ENCODE data around the gene GSTT2.
A peak's percentile ranks its signal among the peaks of the same experiment; 100 is the strongest.
"Not testable (repeated sequence)": the region's sequence is repeated elsewhere in the genome, so short reads cannot be mapped to it uniquely, and the experiment has no call there.

GSTT2 gene

DNA sequence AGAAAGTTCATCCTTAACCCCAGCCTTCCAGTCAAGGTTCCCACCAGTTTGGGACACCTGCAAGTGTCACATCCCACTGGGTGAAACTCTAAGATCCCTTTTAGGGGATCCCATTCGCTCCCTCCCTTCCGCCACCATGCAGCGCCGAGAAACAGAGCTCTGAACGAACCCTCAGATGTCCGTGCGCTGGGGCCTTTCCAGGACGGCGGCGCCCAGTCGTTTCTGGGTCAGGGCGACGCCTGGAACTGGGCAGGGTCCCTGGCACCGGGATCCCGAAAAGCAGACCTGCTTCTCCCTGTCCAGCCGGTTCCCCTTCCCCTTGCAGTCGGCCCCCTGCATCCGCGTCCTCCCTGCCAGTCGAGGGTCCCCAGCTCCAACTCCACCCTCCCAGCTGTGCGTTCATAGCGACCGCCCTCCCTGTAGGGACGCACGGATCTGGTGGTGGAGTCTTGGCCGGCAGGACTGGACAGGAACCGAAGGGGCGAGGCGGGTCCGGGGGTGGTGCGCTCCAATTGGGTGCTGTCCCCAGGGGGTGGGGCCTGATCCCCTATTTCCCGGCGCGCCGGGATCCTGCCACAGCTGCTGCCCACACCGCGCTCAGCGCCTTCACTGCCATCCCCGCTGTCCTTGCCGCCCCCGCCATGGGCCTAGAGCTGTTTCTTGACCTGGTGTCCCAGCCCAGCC is at the start of gene GSTT2:
Gene GSTT2 (plus strand): TSS at position 578 of the 684 bp plus-strand sequence.
- not testable (repeated sequence) for DNase-seq (ENCODE audit: low spot score)

DNA sequence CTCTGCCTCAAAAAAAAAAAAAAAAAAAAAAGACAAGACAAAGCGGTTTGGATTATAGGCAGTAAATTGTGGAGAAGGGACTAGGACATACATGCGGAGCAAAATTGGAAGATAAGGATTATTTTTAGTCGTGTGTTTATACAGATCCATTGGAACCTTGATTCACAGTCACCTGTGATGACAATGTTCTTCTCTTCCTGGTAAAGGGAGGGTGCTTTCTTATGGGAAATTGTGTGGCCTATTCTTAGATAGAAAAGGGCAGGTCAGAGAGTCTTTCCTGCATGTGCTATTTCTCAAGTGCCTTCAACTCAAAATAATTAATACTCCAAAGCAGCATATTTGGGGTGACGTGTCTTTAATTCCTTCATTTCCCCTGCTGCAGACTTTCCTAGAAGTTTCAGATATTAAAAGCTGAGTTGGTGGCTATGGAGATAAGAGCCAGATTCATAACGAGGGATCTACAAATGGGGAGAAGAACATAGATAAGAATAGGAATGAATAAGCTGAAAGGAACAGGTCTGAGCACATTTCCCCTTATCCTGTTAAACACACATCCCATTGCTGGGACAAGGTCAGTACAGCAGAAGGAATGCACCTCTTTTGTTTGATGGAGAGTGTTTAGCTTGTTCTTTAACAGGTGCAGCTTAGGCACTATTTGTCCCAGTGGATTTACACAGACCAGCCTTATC is 41.5 kb upstream of the GSTT2 start:
- no peak for DNase-seq (ENCODE audit: low spot score)

DNA sequence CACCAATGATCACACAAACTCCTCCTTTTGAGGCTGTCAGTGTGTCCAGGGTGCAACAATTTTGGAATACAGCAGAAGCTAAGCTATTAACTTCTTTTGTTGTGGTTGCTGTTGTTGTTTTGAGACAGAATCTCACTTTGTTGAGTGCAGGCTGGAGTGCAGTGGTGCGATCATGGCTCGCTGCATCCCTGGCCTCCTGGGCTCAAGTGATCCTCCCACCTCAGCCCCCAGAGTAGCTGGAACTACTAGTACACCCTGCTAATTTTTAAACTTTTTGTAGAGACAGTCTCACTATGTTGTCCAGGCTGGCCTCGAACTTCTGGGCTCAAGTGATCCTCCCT is 40.9 kb upstream of the GSTT2 start:
- no peak for DNase-seq (ENCODE audit: low spot score)

DNA sequence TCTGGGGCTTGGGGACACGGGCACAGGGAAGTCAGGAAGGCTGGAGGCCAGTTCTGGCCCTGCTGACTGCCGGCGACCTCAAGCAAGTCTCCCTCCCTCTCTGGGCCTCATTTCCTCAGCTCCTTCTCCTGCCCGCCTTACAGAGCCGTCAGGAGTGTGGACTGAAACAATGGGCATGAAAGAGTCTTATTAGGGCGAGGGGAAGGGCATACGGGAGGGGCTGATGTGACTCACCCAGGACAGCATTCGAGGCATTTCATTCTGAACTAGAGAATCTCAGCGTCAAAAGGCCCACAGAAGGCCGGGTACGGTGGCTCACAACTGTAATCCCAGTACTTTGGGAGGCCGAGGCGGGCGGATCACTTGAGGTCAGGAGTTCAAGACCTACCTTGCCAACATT is 39.8 kb upstream of the GSTT2 start:
- not testable (repeated sequence) for DNase-seq (ENCODE audit: low spot score)

DNA sequence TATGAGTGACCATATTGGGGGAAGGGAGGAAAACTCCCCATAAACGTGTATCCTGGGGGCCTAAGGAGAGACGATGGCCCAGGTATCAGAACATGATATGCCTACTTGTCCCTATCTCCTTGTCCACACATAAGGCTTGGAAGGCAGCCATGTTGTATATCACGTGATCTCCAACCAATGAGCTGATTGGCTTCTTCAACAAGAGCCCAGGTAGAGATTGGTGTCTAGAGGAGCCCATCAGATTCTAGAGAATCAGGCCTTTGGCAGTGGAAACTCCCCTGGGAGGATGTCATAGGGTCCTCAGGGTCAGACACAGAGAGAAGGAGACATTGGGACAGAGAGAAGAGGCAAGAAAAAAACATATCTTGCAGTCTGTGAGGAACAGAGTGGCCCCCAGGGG is 32.5 kb upstream of the GSTT2 start:
- not testable (repeated sequence) for DNase-seq (ENCODE audit: low spot score)

DNA sequence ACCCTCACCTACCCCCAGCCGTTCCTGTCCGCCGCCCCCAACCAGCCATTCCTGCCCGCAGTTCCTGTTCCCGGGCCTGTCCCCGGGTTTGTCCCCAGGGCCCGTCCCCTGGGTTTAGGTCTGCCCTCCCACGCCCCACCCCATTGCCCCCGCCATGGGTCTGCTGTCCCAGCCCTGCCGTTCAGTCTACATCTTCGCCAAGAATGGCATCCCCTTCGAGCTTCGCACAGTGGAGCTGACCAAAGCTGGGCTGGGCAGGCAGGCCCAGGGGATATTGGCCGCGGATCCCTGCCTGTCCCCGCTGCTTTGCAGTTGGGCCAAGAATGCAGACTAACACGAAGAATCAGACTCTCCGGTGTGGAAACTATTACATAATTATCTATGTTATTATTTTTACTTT is 30.2 kb upstream of the GSTT2 start:
- not testable (repeated sequence) for DNase-seq (ENCODE audit: low spot score)

DNA sequence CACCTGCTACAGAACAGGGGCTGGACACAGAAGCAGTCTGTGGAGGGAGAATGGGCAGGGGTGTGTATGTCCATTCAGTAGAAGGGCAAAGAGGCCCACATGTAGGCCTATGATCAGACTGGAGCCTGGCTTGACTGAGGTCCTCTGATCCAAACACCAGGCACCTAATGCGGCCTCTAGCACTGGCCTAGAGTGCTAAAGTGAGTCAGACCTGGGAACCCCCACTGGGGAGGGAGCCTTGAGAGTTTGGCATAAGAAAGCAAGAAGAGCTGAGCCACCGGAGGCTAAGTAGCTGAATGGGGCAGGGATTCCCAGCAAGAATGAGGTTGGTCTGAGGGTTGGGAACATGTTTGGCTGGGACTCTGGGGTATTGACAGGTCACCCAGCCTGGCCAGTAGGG is 28.6 kb upstream of the GSTT2 start:
- not testable (repeated sequence) for DNase-seq (ENCODE audit: low spot score)

DNA sequence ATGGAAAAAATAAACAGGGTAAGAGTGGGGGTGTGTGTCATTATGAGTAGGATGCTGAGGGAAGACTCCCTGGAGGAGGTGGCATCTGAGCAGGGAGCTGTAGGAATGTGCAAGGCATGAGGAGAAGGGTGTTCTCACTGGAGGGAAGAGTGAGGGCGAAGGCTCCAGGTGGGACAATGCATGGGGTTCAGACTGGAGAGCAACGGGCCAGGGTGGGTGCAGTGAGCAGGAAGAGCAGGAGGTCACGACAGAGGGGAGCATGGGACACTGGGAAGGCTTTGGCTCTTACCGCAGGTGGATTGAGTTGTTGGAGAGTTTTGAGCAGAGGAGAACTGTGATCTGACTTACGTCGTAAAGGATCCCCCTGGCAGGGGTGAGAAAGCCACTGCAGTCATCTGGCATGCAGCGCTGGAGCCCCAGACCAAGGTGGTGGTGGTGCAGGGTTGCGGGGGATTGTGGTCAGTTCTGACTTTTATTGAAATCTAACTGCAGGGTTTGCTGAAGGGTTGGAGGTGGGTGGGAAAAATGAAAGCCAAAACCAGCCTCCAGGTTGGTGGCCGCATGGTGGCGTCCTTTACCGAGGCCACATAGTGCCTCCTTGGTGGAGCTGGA is 27.0 kb upstream of the GSTT2 start:
- DNase-seq (ENCODE audit: low spot score) = not testable (repeated sequence)

DNA sequence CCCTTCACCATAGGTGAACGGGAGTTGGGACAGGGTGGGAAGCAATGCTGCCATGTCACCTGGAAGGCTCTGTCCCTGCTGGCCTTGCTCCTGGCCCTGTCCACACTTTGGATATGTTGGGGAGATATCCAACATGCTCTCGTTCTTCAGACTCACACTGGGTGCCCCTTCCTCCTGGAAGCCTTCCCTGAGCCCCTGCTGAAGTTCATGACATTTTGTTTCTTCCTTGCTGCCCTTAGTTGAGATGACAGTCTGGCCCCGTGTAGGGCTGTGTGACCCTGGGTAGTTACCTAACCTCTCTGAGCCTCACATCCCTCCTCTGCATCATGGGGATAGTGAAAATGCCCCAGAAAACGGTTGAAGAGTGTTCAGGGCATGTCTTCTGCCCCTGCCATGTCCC is 26.4 kb upstream of the GSTT2 start:
- not testable (repeated sequence) for DNase-seq (ENCODE audit: low spot score)

DNA sequence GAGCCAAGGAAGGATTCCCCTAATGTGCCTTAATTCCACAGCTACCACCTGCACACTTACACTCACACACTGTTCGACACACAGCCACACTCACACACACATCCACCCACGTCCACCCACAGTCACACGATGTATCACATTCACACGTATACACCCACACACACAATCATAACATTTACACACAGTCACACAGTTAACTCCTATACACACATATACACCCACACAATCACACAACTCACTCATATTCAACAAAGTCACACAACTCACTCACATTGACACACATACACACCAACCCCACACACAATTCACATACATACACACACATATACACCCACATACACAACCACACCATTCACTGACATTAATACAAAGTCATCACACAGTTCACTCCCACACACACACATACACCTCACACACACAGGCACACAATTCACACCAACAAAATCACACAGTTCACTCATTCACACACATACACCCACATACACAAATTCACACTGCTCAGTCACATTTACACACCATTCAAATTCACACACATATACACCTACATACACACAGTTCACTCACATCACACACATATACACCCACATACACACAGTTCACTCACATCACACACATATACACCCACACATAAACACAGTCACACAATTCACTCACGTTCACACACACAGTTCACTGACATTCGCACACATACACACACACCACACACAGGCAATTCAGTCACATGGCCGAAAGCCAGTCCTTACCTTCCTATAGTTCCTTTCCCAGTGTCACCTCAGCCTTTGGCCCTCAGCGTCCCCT is 25.5 kb upstream of the GSTT2 start:
- DNase-seq (ENCODE audit: low spot score) = not testable (repeated sequence)

DNA sequence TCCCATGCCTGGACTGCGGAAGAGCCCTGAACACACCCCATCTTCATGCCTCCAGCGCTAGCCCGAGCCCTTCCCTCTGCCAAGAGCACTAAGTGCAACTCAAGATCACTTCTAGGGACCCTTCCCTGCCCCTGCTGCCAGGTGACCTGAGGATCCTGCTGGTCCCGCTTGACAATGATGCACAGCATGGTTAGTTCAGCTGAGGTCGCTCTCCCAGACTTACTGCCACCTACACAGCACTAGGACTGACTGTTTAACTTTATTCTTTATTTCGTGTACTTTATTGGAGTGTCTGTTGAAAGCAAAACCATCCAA is 25.0 kb upstream of the GSTT2 start:
- DNase-seq (ENCODE audit: low spot score) = not testable (repeated sequence)

DNA sequence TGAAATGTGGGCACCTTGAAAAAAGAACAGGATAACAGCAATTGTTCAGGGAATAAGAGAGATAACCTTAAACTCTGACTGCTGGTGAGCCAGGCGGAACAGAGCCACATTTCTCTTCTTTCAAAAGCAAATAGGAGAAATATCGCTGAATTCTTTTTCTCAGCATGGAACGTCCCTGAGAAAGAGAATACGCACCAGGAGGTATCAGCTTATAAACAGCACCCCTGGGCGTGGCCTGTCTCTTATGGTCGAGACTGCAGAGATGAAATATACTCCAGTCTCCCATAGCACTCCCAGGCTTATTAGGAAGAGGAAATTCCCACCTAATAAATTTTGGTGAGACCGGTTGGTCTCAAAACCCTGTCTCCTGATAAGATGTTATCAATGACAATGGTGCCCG is 24.0 kb upstream of the GSTT2 start:
- DNase-seq (ENCODE audit: low spot score) = not testable (repeated sequence)

DNA sequence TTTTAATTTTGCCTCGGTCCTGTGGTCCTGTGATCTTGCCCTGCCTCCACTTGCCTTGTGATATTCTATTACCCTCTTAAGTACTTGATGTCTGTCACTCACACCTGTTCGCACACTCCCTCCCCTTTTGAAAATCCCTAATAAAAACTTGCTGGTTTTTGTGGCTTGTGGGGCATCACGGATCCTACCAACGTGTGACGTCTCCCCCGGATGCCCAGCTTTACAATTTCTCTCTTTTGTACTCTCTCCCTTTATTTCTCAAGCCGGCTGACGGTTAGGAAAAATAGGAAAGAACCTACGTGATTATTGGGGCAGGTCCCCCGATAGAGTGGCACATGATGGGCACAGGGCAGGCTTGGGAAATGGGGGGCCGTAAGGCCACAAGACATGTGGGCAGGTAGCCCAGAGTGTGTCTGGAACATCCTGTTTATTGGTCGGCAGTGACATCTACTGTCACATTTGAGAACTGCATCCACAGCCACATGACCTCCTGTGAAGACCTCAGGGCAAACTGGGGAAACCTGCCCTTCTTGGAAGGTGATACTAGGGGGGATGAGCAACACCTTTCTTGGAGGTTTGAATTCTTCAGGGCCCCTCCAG is 23.5 kb upstream of the GSTT2 start:
- DNase-seq (ENCODE audit: low spot score) = peak; percentile 80

DNA sequence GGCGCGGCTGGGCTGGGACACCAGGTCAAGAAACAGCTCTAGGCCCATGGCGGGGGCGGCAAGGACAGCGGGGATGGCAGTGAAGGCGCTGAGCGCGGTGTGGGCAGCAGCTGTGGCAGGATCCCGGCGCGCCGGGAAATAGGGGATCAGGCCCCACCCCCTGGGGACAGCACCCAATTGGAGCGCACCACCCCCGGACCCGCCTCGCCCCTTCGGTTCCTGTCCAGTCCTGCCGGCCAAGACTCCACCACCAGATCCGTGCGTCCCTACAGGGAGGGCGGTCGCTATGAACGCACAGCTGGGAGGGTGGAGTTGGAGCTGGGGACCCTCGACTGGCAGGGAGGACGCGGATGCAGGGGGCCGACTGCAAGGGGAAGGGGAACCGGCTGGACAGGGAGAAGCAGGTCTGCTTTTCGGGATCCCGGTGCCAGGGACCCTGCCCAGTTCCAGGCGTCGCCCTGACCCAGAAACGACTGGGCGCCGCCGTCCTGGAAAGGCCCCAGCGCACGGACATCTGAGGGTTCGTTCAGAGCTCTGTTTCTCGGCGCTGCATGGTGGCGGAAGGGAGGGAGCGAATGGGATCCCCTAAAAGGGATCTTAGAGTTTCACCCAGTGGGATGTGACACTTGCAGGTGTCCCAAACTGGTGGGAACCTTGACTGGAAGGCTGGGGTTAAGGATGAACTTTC is 18.7 kb upstream of the GSTT2 start, which contains the start of gene GSTT2B:
Gene GSTT2B (minus strand): TSS at position 112 of the 688 bp plus-strand sequence. CDS start 64 bp downstream, at position 48.
- DNase-seq (ENCODE audit: low spot score) = not testable (repeated sequence)

DNA sequence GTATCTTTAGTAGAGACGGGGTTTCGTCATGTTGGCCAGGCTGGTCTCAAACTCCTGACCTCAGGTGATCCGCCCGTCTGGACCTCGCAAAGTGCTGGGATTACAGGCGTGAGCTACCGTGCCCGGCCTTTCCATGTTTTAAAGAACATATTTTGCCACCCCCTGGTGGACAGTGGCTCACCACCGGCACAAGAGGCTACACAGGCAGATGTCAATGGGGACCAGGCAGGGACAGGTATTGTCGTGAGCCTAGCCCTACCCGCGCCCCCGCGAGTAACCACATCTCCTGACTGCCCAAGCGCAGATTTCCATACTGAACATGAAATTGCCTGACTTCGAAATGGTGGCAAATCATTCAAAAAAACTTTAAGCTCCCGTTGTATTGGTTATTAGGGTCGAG is 13.8 kb upstream of the GSTT2 start:
- not testable (repeated sequence) for DNase-seq (ENCODE audit: low spot score)

DNA sequence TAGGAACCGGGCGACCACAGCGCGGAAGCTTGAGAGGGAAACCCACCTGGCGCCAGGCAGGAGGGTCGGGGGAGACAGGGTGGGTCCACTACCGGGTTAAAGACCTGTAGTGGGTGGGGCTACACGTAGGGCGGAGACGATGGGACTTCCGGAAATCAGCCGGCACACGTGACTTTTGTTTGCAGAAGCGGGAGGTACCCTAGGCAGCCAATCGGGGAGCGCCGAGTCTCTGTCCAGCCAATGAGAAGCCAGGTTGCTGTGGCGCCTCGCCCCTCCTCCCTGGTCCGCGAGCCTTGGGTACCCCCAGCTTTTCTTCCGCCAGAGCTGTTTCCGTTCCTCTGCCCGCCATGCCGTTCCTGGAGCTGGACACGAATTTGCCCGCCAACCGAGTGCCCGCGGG is 13.4 kb upstream of the GSTT2 start, which contains the start of gene DDTL:
Gene DDTL (plus strand): TSS at position 321 of the 400 bp plus-strand sequence. CDS start 27 bp downstream, at position 348.
- DNase-seq (ENCODE audit: low spot score) = not testable (repeated sequence)

DNA sequence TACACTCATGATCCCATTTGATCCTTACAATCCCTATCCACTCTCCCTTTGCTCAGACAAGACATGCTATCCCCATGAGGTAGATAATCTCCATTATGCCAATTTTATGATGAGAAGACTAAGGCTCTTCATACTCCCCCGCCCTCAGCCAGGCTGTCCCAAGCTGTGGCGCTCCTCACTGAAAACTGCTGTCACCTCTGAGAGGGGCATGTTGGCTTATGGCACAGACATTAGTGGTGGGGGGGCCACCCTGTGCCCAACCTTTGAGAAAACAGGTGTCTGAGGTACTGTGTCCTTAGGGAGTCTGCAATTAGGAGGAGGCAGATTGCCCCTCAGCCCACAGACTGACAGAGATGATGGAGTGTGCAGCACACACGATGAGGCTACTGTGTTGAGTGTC is 10.9 kb upstream of the GSTT2 start:
- no peak for DNase-seq (ENCODE audit: low spot score)

DNA sequence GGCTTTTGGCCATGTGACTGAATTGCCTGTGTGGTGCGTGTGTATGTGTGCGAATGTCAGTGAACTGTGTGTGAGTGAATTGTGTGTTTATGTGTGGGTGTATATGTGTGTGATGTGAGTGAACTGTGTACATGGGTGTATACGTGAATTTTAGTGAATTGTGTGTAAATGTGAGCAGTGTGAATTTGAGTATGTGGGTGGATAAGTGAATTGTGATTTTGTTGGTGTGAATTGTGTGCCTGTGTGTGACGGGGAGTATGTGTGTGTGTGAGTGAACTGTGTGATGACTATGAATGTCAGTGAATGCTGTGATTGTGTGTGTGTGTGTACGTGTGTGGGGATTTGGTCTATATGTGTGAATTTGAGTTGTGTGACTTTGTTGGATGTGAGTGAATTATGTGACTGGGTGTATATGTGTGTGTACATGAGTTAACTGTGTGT is 9.7 kb upstream of the GSTT2 start:
- DNase-seq (ENCODE audit: low spot score) = no peak

DNA sequence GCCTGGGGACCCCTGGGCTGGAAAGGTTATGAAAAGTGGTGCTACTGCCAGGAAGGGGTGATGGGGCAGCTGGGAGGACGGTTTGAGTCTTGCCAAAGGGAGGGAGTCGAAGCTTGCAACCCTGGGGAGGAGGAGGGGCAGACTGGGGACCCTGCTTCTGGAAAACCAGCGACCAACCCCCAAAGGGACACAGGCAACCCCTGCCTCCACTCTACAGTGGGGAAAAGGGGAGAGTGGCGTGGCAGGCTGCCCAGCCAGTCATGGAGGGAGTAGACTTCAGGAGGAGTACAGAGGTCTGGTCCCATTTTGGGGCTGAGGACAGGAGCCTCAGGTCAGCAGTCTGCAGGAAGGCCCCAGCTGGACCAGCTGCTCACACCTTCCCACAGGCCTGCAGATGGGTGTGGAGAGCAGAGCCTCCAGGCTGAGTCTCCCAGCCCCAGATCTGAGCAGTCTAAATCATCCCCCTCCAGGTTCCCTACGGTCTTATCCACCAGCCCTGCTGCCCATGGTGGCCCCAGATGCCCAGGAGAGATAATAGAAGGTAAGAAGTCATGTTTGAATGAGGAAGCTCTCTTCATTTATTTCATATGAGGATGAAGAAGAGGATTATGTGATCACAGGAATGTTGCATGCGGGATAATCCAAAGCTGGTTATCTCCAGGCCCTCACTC is 9.0 kb upstream of the GSTT2 start:
- DNase-seq (ENCODE audit: low spot score) = no peak

DNA sequence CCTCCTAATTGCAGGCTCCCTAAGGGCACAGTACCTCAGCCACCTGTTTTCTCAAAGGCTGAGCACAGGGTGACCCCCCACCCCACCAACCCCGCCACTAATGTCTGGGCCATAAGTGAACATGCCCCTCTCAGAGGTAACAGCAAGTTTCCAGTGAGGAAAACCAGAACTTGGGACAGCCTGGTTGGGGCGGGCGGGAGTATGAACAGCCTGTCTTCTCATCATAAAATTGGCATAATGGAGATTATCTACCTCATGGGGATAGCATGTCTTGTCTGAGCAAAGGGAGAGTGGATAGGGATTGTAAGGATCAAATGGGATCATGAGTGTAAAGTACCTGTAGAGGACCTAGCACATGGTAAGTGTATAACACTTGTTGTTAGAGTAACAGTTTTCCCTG is 8.0 kb upstream of the GSTT2 start:
- not testable (repeated sequence) for DNase-seq (ENCODE audit: low spot score)

DNA sequence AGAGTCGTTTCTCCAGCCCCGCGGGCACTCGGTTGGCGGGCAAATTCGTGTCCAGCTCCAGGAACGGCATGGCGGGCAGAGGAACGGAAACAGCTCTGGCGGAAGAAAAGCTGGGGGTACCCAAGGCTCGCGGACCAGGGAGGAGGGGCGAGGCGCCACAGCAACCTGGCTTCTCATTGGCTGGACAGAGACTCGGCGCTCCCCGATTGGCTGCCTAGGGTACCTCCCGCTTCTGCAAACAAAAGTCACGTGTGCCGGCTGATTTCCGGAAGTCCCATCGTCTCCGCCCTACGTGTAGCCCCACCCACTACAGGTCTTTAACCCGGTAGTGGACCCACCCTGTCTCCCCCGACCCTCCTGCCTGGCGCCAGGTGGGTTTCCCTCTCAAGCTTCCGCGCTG is 5.6 kb upstream of the GSTT2 start, which contains the start of gene DDT:
Gene DDT (minus strand): TSS at position 97 of the 400 bp plus-strand sequence. CDS start 27 bp downstream, at position 70.
- DNase-seq (ENCODE audit: low spot score) = not testable (repeated sequence)
